LNCAP (cell line): ENCODE measurements around the gene FEM1B.

Experiments used
- CTCF ChIP-seq: fragments of 450-650 bp; IDR thresholded peaks from 2 replicates; pipeline ENCODE4 v1.5.1; 2017; ENCODE audit warnings: mild to moderate bottlenecking

FEM1B gene

GRCh38 chr15:68328443-68328842, 50.9 kb downstream of the FEM1B start:
- TF ChIP-seq CTCF, result no peak

- TF ChIP-seq CTCF, result no peak
Observed at GRCh38 chr15:68328964-68329363, 51.4 kb downstream of the FEM1B start.

- TF ChIP-seq CTCF, result no peak
Observed at GRCh38 chr15:68330416-68330815, 52.9 kb downstream of the FEM1B start.

GRCh38 chr15:68330901-68331300, 53.4 kb downstream of the FEM1B start:
- no peak for TF ChIP-seq CTCF

- no peak for TF ChIP-seq CTCF
Observed at GRCh38 chr15:68332266-68332665, 54.7 kb downstream of the FEM1B start.

- TF ChIP-seq CTCF, result no peak
Observed at GRCh38 chr15:68333775-68334470, 56.4 kb downstream of the FEM1B start.

GRCh38 chr15:68334661-68335124, 57.1 kb downstream of the FEM1B start:
- no peak for TF ChIP-seq CTCF

GRCh38 chr15:68335251-68335650, 57.7 kb downstream of the FEM1B start:
- TF ChIP-seq CTCF, result no peak
